Heart left ventricle (tissue), 16 donors: ENCODE results near the gene B2M. TPM values are rescaled to one million over a fixed set of nuclear protein-coding genes. Genes with fewer than 3 reads are reported as not detected.
"Not testable (repeated sequence)": the region's sequence is repeated elsewhere in the genome, so short reads cannot be mapped to it uniquely, and the experiment has no call there.

Experiments
- ATAC-seq, 4 donors: fragments of 200-7000 bp; cut with Tn5 transposase; one replicate each; pipeline ENCODE4 v1.9.1; 2020 to 2022; ENCODE audit warnings: moderate library complexity in 4 of 4, mild to moderate bottlenecking in 3 of 4, moderate number of reproducible peaks in 1 of 4
- DNase-seq, 5 donors: peaks; one replicate each; pipeline ENCODE4 v3.0.0-alpha.2; 2020
- H3K27ac ChIP-seq, 12 donors: fragments of 200-600 bp; sonication (generic) in 4 of 12; one replicate each; pipeline versions ENCODE4 v1.5.0 to v1.8.0; 2016 to 2022; ENCODE audit warnings: mild to moderate bottlenecking in 2 of 12
- H3K27me3 ChIP-seq, 9 donors: fragments of 200-600 bp; sonication (generic) in 2 of 9; one replicate each; pipeline versions ENCODE4 v1.5.1 to v1.8.0; 2016 to 2022; ENCODE audit warnings: mild to moderate bottlenecking in 3 of 9
- H3K36me3 ChIP-seq, 9 donors: fragments of 200-600 bp; sonication (generic) in 2 of 9; one replicate each; pipeline versions ENCODE4 v1.5.0 to v1.8.0; 2018 to 2022; ENCODE audit warnings: mild to moderate bottlenecking in 2 of 9
- H3K4me1 ChIP-seq, 12 donors: fragments of 200-600 bp; sonication (generic) in 4 of 12; one replicate each; pipeline versions ENCODE4 v1.5.0 to v1.8.0; 2016 to 2022; ENCODE audit warnings: mild to moderate bottlenecking in 3 of 12
- H3K4me3 ChIP-seq, 12 donors: fragments of 200-600 bp; sonication (generic) in 4 of 12; one replicate each; pipeline versions ENCODE4 v1.5.0 to v1.8.0; 2017 to 2022; ENCODE audit warnings: mild to moderate bottlenecking in 9 of 12, moderate library complexity in 4 of 12
- H3K9me3 ChIP-seq, 12 donors: fragments of 200-600 bp; sonication (generic) in 4 of 12; one replicate each; pipeline versions ENCODE4 v1.5.0 to v1.8.0; 2016 to 2022; ENCODE audit warnings: mild to moderate bottlenecking in 1 of 12
- CTCF ChIP-seq, 12 donors: fragments of 200-600 bp; sonication (generic) in 4 of 12; IDR thresholded peaks; one replicate each; pipeline versions ENCODE4 v1.5.0 to v1.8.0; 2018 to 2022; ENCODE audit warnings: antibody characterized with exemption in 12 of 12, mild to moderate bottlenecking in 5 of 12
- POLR2A ChIP-seq, 2 donors: fragments of 450-650 bp; IDR thresholded peaks; one replicate each; pipeline ENCODE4 v1.6.1; 2017; ENCODE audit warnings: antibody characterized with exemption in 2 of 2, mild to moderate bottlenecking in 2 of 2, moderate library complexity in 2 of 2
- WGBS, 4 donors: extraction: QIAGEN DNeasy Blood & Tissue Kit in 2 of 4; methylation state at CpG; one replicate each; pipeline versions ENCODE4 v1.1.5 to v1.1.7; 2013 to 2018; 5-methylcytosine and 5-hydroxymethylcytosine counted together
- intact Hi-C, 10 donors: fragments of 100-400 bp; cut with DNase I; formaldehyde crosslinking; loops; one replicate each; pipeline versions ENCODE4 v1.11.1 to v1.14.2; 2022
- polyA plus RNA-seq, 2 donors: library from polyadenylated mRNA; stranded (reverse); fragments of 200-250 nt; gene quantifications; one replicate each; pipeline ENCODE4 v1.2.3, GENCODE V29; 2013
- total RNA-seq, 9 donors: library from RNA; depleted of rRNA in 2 of 9; stranded (reverse); fragments of >200 nt in 2 of 9; fragmentation: NEBNext Ultra II Directional in 3 of 9; extraction: Animal tissue kit (Norgen Biotek cat#: 25700) in 3 of 9; gene quantifications; one replicate each; pipeline versions ENCODE4 v1.1.0 to v1.2.4, GENCODE V29; 2016 to 2023
- donor health status: ischemic (EF 13 %, LVEDD 7.1; RV severe dilation, severe dysfunction).
- donor health status: healthy with polysubstance abuse.
- donor health status: DM: no; HTN: yes; CAD: no.
- donor health status: DM: no; HTN: no; CAD: no.
- donor health status: ischemic (EF 25% LVEDD 6.9; RV normal size, moderate dysfunction).
- donor health status: ischemic (EF 25% LVEDD 5.7; RV mildly dilated, moderate dysfunction).
- donor health status: healthy.
- donor health status: DM: yes; HTN: yes; CAD: no.
- donor health status: ischemic (EF 35%, LVEDD 5.7; RV mildly dilated, moderate dysfunction).
- donor health status: nonischemic (EF 11% LVEDD 7.7; RV severe dilation, severe dysfunction).
- donor health status: DM: yes; HTN: yes; CAD: no.
- donor health status: PGD.
- donor health status: ischemic (EF 29% LVEDD 5.4; RV normal size, mild dysfunction).
- donor health status: nonischemic (EF 23%, LVEDD 6.1; RV moderate dilation, normal function).

The B2M gene
- total and polyA plus RNA-seq, 11 donors, result 808 to 5,448 (median 1,200) TPM

GRCh38 chr15:44719293-44719999, 8.1 kb downstream of the B2M start:
- no peaks in the 10 kb centered on the region for H3K9me3 ChIP-seq
- 80 to 82% (median 80%) methylated on average over 4 of the region's 4 CpGs for WGBS, 4 donors
- intact Hi-C loops, result no loop called here
- TF ChIP-seq CTCF (IDR thresholded peaks at IDR 0.05) (no peak), POLR2A (IDR thresholded peaks at IDR 0.05) (no peak)
- H3K4me1 ChIP-seq, result peaks cover 0 to 93% (median 21%) of the 10 kb centered on the region in 12 donors
- H3K27me3 ChIP-seq, result no peaks in the 10 kb centered on the region
- H3K27ac ChIP-seq, result peak overlapping the region in 1 of 12 donors; percentile 66
- H3K4me3 ChIP-seq, result no peak overlapping the region
- peak in 1 of 4 donors; percentile 37 for ATAC-seq
- peaks cover 2 to 59% (median 46%) of the 10 kb centered on the region in 9 donors for H3K36me3 ChIP-seq
- DNase-seq, result no peak

GRCh38 chr15:44720000-44720435, 8.7 kb downstream of the B2M start:
- Histone ChIP-seq H3K36me3 (peaks cover 2 to 55% (median 46%) of the 10 kb centered on the region in 9 donors), H3K27ac (peak overlapping the region in 1 of 12 donors; percentile 66), H3K4me1 (peaks cover 0 to 93% (median 19%) of the 10 kb centered on the region in 12 donors)
- 91 to 94% (median 94%) methylated on average over 8 of the region's 8 CpGs for WGBS, 4 donors
- DNase-seq, ATAC-seq, H3K4me3 ChIP-seq, intact Hi-C loops, H3K27me3 ChIP-seq, H3K9me3 ChIP-seq: not testable (repeated sequence)

- Histone ChIP-seq H3K36me3 (peaks cover 2 to 48% (median 41%) of the 10 kb centered on the region in 9 donors), H3K27ac (peak overlapping the region in 1 of 12 donors; percentile 66), H3K4me3 (no peak overlapping the region), H3K27me3 (no peaks in the 10 kb centered on the region), H3K4me1 (peaks cover 0 to 93% (median 15%) of the 10 kb centered on the region in 12 donors), H3K9me3 (no peaks in the 10 kb centered on the region)
- intact Hi-C loops, result no loop called here
- TF ChIP-seq POLR2A (IDR thresholded peaks at IDR 0.05) (no peak), CTCF (IDR thresholded peaks at IDR 0.05) (no peak)
- WGBS, 4 donors, result 88 to 92% (median 90%) methylated on average over 4 of the region's 4 CpGs
- no peak for DNase-seq
- ATAC-seq, result no peak
These were observed 9.3 kb downstream of the B2M start for GRCh38 chr15:44720460-44721176.

- Histone ChIP-seq H3K4me1 (peaks cover 0 to 93% (median 13%) of the 10 kb centered on the region in 12 donors), H3K27ac (peak overlapping the region in 1 of 12 donors; percentile 100), H3K36me3 (peaks cover 0 to 35% (median 27%) of the 10 kb centered on the region in 9 donors), H3K27me3 (no peaks in the 10 kb centered on the region), H3K9me3 (no peaks in the 10 kb centered on the region), H3K4me3 (no peak overlapping the region)
- 89 to 97% (median 93%) methylated on average over 2 of the region's 2 CpGs for WGBS, 4 donors
- intact Hi-C loops, result no loop called here
- TF ChIP-seq POLR2A (IDR thresholded peaks at IDR 0.05) (no peak), CTCF (IDR thresholded peaks at IDR 0.05) (no peak)
- ATAC-seq (no peak), DNase-seq (no peak)
These were observed 10.7 kb downstream of the B2M start for GRCh38 chr15:44722011-44722410.
